ENCODE measurements around the gene PTP4A1. TPM values are rescaled to one million over a fixed set of nuclear protein-coding genes. Genes with fewer than 3 reads are reported as not detected.

PTP4A1 gene
- total RNA-seq, 1 donor: 82.1 TPM

DNA sequence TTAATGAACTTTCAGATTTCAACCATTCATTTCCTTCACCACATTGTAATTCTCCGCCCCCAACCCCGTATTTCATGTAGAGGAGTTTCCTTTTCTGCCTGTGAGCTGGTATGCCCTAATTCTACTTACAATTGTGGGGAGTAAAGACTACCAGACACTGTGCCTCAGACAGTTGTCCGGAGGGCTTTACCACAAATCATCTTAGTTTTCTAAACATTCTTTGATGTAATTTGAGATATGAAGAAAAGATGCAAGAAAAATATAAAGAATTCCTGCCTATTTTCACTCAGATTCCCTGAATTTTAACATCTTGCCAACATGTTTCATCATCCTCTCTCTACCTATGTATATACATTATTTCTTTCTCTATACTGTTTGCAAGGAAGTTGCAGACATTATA lies 28.3 kb upstream of the PTP4A1 start:
- Histone ChIP-seq H3K4me1 (ENCODE audit: insufficient read depth, low read length) (no peaks in the 10 kb centered on the region), H3K4me3 (ENCODE audit: low read length) (no peak overlapping the region), H3K27me3 (ENCODE audit: insufficient read depth, low read length) (peaks cover 2% of the 10 kb centered on the region), H3K9me3 (ENCODE audit: low read depth, low read length) (no peaks in the 10 kb centered on the region)

DNA sequence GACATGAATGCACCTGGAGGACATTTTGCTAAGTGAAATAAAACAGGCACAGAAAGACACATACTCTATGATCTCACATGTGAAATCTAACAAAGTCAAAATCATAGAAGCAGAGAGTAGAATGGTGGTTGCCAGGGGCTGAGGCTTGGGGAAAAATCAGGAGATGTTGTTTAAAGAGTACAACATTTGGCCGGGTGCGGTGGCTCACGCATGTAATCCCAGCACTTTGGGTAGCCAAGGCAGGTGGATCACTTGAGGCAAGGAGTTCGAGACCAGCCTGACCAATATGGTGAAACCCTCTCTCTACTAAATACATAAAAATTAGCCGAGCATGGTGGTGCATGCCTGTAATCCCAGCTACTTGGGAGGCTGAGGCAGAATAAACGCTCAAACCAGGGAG lies 26.0 kb upstream of the PTP4A1 start:
- Histone ChIP-seq H3K4me1 (ENCODE audit: insufficient read depth, low read length) (no peaks in the 10 kb centered on the region), H3K4me3 (ENCODE audit: low read length) (no peak overlapping the region), H3K27me3 (ENCODE audit: insufficient read depth, low read length) (peaks cover 2% of the 10 kb centered on the region), H3K9me3 (ENCODE audit: low read depth, low read length) (no peaks in the 10 kb centered on the region)

DNA sequence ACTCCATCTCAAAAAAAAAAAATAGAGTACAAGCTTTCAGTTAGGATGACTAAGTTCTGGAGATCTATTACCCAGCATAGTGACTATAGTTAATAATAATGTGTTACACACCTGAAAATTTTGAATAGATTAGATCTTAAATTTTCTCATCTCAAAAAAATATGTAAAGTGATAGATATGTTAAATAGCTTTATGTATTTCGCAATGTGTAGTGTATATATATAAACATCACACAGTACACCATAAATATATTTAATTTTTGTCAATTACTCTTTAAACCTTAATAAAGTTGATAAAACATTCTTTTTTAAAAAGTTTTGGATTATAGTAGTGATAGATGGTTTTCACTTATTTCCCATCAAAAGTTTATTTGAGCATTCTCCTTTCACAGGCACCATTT lies 25.6 kb upstream of the PTP4A1 start:
- no peaks in the 10 kb centered on the region for H3K4me1 ChIP-seq (ENCODE audit: insufficient read depth, low read length)
- H3K4me3 ChIP-seq (ENCODE audit: low read length): no peak overlapping the region
- H3K9me3 ChIP-seq (ENCODE audit: low read depth, low read length): no peaks in the 10 kb centered on the region
- peaks cover 2% of the 10 kb centered on the region for H3K27me3 ChIP-seq (ENCODE audit: insufficient read depth, low read length)

DNA sequence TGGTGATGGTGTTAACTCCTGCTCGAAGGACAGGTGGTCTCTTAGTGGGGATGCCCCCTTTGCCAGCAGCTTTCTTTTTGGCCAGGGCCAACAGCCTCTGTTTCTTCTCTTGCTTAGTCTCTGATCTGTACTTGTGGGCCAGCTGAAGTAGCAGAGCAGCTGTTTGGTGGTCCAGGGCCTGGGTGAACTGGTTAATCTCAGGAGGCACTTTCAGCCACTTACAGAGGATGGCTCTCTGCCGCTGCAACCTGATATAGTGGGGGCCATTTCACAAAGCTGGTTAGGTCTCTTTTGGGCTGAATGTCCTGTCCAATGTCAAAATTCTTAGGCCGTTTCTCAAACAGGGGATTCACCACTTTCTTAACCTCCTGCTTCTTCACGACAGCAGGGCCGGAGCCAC lies 23.2 kb upstream of the PTP4A1 start:
- Histone ChIP-seq H3K4me3 (ENCODE audit: low read length) (no peak overlapping the region), H3K9me3 (ENCODE audit: low read depth, low read length) (no peaks in the 10 kb centered on the region), H3K4me1 (ENCODE audit: insufficient read depth, low read length) (no peaks in the 10 kb centered on the region), H3K27me3 (ENCODE audit: insufficient read depth, low read length) (peaks cover 2% of the 10 kb centered on the region)

DNA sequence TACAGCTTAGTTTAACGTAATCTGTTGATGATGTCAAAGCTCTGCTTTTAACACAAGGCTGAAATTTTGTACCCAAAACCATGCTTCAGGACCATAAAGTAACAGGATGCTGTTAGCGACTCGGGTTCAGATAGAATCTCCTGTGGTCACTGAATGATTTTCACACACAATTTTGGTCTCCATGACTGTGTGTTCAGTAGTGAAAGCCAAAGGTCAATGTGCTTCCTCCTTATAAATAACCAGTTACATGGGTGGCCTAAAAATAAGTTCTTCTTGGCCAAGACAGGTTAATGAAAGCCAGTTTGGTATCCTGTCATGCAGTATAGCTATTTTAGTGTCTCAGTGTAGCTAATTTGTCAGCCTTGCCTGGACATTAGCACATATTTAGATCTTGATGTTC lies 19.1 kb upstream of the PTP4A1 start:
- Histone ChIP-seq H3K4me3 (ENCODE audit: low read length) (no peak overlapping the region), H3K27me3 (ENCODE audit: insufficient read depth, low read length) (peaks cover 3% of the 10 kb centered on the region), H3K4me1 (ENCODE audit: insufficient read depth, low read length) (no peaks in the 10 kb centered on the region), H3K9me3 (ENCODE audit: low read depth, low read length) (no peaks in the 10 kb centered on the region)

DNA sequence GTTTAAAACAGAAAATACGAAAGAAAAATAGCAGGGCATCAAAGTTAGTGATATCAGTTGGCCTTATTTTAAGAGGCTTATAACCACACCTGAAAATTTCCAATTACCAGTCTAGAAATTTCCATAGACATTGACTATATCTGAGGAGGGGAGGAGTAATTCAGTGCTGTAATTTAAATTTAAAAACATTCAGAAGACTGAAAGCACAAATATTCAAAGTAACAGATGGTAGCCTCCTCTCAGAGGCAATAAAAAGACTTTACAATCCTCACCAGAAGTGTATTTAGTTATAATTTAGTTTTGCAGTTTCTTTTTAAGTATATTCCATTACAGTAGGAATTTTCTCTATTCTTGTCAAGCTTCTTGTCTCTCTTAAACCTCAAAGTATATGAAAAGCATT lies 18.4 kb upstream of the PTP4A1 start:
- Histone ChIP-seq H3K9me3 (ENCODE audit: low read depth, low read length) (no peaks in the 10 kb centered on the region), H3K4me1 (ENCODE audit: insufficient read depth, low read length) (no peaks in the 10 kb centered on the region), H3K4me3 (ENCODE audit: low read length) (no peak overlapping the region), H3K27me3 (ENCODE audit: insufficient read depth, low read length) (peaks cover 3% of the 10 kb centered on the region)

DNA sequence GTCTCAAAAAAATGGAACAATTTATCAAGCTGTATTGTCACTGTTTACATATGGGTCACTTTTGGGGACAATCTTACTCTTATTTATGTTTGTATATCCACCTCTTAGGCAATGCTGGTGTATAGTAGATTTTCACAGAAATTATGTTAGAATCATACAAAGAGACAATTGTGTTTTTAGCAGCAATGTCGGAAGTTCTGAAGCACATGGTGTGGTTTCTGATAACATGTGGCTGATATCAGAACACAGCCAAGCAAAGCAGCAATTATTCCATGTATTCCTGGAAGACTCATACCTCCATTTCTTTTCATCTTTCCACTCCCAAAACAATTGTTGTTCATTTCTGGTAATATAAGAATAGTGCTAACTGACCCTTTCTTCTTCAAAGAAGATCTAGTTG lies 17.5 kb upstream of the PTP4A1 start:
- H3K4me3 ChIP-seq (ENCODE audit: low read length): no peak overlapping the region
- peaks cover 3% of the 10 kb centered on the region for H3K27me3 ChIP-seq (ENCODE audit: insufficient read depth, low read length)
- no peaks in the 10 kb centered on the region for H3K9me3 ChIP-seq (ENCODE audit: low read depth, low read length)
- no peaks in the 10 kb centered on the region for H3K4me1 ChIP-seq (ENCODE audit: insufficient read depth, low read length)

DNA sequence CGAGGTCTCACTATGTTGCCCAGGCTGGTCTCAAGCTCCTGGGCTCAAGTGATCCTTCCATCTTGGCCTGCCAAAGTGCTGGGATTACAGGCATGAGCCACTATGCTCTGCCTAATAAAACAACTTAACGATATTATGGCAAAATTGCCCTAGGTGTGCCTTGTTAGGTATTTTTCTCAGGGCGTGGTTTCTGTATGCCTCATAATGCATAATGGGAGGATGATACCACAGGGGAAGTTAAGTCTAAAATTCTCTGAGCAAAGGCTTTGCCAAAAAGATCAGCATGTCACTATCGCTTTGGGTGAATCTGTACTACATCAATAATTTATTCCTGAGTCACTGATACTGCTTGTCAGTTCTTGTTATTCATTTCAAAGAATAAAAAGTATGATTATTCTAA lies 15.9 kb upstream of the PTP4A1 start:
- H3K27me3 ChIP-seq (ENCODE audit: insufficient read depth, low read length): peaks cover 3% of the 10 kb centered on the region
- no peaks in the 10 kb centered on the region for H3K4me1 ChIP-seq (ENCODE audit: insufficient read depth, low read length)
- no peaks in the 10 kb centered on the region for H3K9me3 ChIP-seq (ENCODE audit: low read depth, low read length)
- no peak overlapping the region for H3K4me3 ChIP-seq (ENCODE audit: low read length)

DNA sequence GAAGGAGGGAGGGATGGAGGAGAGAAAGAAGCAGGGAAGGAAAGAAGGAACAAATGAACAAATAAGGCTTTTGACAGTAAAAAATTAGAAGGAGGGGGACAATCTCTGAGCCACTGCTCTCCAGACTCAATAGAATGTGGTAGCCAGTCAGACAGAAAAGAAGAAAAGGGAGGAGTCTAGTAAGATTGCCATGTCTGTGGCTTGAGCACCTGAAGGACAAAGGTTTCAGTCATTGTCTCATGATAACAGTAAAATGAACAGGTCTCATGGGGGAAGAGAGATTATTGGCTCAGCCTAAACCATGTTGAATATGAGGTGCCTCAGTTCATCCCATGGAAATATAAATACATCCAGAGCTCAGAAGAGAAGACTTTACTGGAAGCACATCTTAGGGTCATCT lies 14.0 kb upstream of the PTP4A1 start:
- H3K4me3 ChIP-seq (ENCODE audit: low read length): no peak overlapping the region
- no peaks in the 10 kb centered on the region for H3K9me3 ChIP-seq (ENCODE audit: low read depth, low read length)
- H3K27me3 ChIP-seq (ENCODE audit: insufficient read depth, low read length): peaks cover 3% of the 10 kb centered on the region
- H3K4me1 ChIP-seq (ENCODE audit: insufficient read depth, low read length): no peaks in the 10 kb centered on the region

DNA sequence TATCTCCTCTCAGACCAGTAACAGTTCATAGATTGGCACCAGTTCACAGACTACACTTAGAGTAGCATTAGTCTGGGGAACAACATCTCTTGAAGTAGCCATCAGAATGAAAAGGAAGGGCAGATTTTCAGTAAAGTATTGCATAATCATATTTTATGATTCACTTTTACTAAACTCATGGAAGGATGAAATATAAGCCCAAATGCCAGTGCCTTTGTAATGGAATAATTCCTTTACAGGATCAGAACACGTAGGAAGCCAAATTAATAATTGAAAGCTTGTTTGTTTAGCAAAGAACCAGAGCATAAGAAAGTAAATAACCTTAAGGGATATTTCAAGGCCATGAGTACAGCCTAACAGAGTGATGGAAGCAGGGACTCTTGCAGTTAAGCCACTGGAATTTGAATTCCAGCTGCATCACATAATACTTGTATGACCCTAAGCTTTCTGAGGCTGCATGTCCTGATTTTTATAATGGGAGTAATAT lies 11.4 kb upstream of the PTP4A1 start:
- Histone ChIP-seq H3K4me3 (ENCODE audit: low read length) (no peak overlapping the region), H3K27me3 (ENCODE audit: insufficient read depth, low read length) (peaks cover 3% of the 10 kb centered on the region), H3K9me3 (ENCODE audit: low read depth, low read length) (no peaks in the 10 kb centered on the region), H3K4me1 (ENCODE audit: insufficient read depth, low read length) (no peaks in the 10 kb centered on the region)

DNA sequence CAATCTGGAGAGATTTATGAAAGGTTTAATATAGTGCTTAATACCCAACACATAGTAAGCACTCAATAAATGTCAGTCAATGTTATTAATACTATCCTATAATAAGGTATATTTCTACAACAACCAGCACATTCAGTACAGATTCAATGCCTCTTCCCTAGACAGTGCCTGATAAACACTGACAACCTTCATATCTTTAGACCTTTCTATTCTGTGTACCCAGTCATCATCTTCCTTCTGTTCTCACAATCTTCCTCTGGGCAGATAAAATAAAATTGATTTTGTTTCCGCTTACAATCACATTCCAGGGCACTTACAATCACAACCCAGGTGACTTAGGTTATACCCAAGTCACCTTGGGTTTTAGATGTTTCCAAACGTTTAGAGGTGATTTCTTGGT lies 11.0 kb upstream of the PTP4A1 start:
- peaks cover 3% of the 10 kb centered on the region for H3K27me3 ChIP-seq (ENCODE audit: insufficient read depth, low read length)
- H3K9me3 ChIP-seq (ENCODE audit: low read depth, low read length): no peaks in the 10 kb centered on the region
- H3K4me1 ChIP-seq (ENCODE audit: insufficient read depth, low read length): no peaks in the 10 kb centered on the region
- H3K4me3 ChIP-seq (ENCODE audit: low read length): no peak overlapping the region

DNA sequence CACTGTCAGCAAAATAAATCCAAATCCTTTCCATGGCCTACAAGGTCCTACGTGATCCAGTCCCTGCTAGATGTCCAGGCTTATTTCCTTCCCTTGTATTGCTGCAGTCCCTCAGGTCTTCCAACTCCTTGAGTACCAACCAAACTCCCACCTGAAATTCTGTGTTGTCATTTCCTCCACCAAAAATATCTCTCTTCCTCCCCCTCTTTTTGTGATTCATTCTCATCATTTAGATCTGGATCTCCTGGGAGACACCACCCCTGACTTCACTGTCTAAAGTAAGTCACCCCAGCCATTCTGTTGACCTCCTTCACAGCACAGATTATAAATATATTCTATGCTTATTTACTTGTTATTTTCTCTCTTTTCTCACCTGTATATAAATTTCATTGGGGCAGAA lies 9.0 kb upstream of the PTP4A1 start:
- no peaks in the 10 kb centered on the region for H3K27me3 ChIP-seq (ENCODE audit: insufficient read depth, low read length)
- no peaks in the 10 kb centered on the region for H3K9me3 ChIP-seq (ENCODE audit: low read depth, low read length)
- no peak overlapping the region for H3K4me3 ChIP-seq (ENCODE audit: low read length)
- H3K4me1 ChIP-seq (ENCODE audit: insufficient read depth, low read length): no peaks in the 10 kb centered on the region

DNA sequence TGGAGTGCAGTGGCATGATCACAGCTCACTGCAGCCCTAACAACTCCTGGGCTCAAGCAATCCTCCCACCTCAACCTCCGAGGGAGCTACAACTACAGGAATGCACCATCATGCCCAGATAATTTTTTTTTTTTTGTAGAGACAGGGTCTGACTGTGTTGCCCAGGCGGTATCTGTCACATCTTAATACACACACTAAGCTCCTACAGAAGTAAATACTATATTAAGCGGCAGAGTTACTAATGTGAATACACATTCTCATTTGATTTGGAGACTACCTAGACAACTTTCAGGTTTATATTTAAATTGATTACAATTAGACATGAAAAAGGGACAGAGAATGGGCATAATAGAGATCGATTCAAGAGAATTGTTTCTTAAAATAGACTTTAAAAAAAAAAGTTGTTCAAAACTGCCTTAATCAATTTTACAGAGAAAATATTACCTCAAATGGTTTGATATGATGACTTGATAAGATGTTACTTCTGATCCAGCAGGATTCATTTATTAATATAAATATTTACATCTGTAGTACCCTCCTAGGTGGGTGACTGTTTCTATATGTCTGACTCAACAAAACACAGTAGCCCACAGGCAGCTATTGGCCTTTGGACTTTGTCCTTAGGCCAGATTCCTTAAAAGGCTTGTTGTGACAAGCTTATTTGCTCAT lies 7.1 kb upstream of the PTP4A1 start:
- H3K4me1 ChIP-seq (ENCODE audit: insufficient read depth, low read length): no peaks in the 10 kb centered on the region
- peaks cover 6% of the 10 kb centered on the region for H3K27me3 ChIP-seq (ENCODE audit: insufficient read depth, low read length)
- no peak overlapping the region for H3K4me3 ChIP-seq (ENCODE audit: low read length)
- H3K9me3 ChIP-seq (ENCODE audit: low read depth, low read length): no peaks in the 10 kb centered on the region

DNA sequence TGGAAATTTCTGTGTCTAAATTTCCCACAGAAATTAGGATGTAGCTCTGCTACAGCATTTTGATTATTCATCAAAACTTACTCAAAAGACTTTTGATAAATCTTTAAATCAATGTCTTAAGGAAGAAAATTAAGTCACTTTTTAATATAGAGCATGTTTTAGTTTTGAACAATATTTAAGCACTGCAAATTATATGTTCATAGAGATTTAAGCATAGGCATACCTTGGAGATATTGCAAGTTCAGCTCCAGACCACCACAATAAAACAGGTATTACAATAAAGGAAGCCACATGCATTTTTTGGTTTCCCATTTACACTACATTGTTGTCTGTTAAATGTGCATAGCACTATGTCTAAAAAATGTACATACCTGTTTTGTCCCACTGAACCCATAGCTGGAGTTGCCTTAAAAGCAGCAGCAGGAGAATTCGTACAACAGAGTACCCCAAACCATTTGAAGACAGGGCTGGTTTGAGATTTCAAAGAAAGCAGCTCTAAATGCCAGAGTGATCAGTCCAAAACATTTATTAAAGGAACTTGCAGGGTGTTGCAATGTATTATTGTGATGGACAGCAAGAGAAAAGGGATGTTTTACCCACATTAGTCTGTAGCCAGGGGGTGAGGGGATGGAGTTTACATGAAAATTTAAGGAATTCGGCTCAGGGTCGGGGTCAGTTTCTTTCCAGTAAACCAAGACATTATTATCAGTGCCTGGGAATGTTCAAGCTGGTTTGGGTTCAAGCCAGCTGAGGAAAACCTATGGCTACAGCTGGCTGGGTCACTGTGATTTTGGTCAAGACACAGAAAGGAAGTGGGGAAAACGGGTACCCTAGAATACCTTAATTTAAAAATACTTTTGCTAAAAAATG lies 6.3 kb upstream of the PTP4A1 start:
- Histone ChIP-seq H3K4me3 (ENCODE audit: low read length) (no peak overlapping the region), H3K9me3 (ENCODE audit: low read depth, low read length) (no peaks in the 10 kb centered on the region), H3K4me1 (ENCODE audit: insufficient read depth, low read length) (no peaks in the 10 kb centered on the region), H3K27me3 (ENCODE audit: insufficient read depth, low read length) (peaks cover 6% of the 10 kb centered on the region)

DNA sequence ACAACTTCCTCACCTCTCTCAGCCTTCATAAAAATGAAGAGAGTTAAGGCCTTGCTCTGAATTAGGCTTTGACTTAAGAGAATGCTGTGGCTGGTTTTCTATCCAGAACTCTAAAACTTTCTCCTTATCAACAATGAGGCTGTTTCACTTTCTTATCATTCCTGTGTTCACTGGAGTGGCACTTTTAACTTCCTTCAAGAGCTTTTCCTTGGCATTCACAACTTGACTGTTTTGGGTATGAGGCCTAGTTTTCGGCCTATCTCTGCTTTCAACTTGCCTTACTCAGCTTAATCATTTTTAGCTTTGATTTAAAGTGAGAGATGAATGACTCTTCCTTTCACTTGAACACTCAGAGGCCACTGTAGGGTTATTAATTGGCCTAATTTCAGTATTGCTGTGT lies 4.3 kb upstream of the PTP4A1 start:
- Histone ChIP-seq H3K4me3 (ENCODE audit: low read length) (no peak overlapping the region), H3K4me1 (ENCODE audit: insufficient read depth, low read length) (peaks cover 8% of the 10 kb centered on the region), H3K9me3 (ENCODE audit: low read depth, low read length) (no peaks in the 10 kb centered on the region), H3K27me3 (ENCODE audit: insufficient read depth, low read length) (peaks cover 6% of the 10 kb centered on the region)
